ENCODE results near the gene MYOM1.

- TF ChIP-seq EZH2 (IDR thresholded peaks at IDR 0.05), result no peak
- TF ChIP-seq POLR2AphosphoS5 (IDR thresholded peaks at IDR 0.05; ENCODE audit: borderline replicate concordance, low read depth, low read length), result no peak
Measured at GRCh38 chr18:3086871-3087270, 132.9 kb downstream of the MYOM1 start.

All from SK-N-MC (cell line).